Mesothelial cell of epicardium (in vitro differentiated cells): Measurements from ENCODE around the gene THADA. TPM values are rescaled to one million over a fixed set of nuclear protein-coding genes. Genes with fewer than 3 reads are reported as not detected.
A peak's percentile ranks its signal among the peaks of the same experiment; 100 is the strongest.

Source experiments
- DNase-seq, 2 experiments: peaks; one replicate each; pipeline ENCODE4 v3.0.0; 2021; ENCODE audit warnings: low spot score in 2 of 2; ENCODE audit not compliant: unreplicated experiment in 2 of 2
- H3K27ac Mint-ChIP-seq: 2 replicates; pipeline ENCODE4 v1.8.0; 2021; ENCODE audit warnings: mixed read lengths
- H3K27me3 Mint-ChIP-seq: 2 replicates; pipeline ENCODE4 v1.8.0; 2021; ENCODE audit warnings: low read depth, mixed read lengths
- H3K36me3 Mint-ChIP-seq: 2 replicates; pipeline ENCODE4 v1.8.0; 2021; ENCODE audit warnings: mixed read lengths
- H3K4me1 Mint-ChIP-seq: 2 replicates; pipeline ENCODE4 v1.8.0; 2021; ENCODE audit warnings: mixed read lengths
- H3K4me3 Mint-ChIP-seq: 2 replicates; pipeline ENCODE4 v1.8.0; 2021; ENCODE audit warnings: mild to moderate bottlenecking, moderate library complexity, mixed read lengths
- H3K9me3 Mint-ChIP-seq: 2 replicates; pipeline ENCODE4 v1.8.0; 2021; ENCODE audit warnings: mixed read lengths
- total RNA-seq: library from RNA; stranded (reverse); gene quantifications from 3 replicates; pipeline ENCODE4 v1.2.1, GENCODE V29; 2021
- TF ChIP-seq, protein P1 (sequence below): fragments of 200-600 bp; sonication (generic); IDR thresholded peaks from one replicate; pipeline ENCODE4 v1.5.0; 2021; ENCODE audit warnings: antibody characterized with exemption; ENCODE audit not compliant: unreplicated experiment

THADA gene
- total RNA-seq, 1 donor from 2014 or later: 33.6 TPM

DNA sequence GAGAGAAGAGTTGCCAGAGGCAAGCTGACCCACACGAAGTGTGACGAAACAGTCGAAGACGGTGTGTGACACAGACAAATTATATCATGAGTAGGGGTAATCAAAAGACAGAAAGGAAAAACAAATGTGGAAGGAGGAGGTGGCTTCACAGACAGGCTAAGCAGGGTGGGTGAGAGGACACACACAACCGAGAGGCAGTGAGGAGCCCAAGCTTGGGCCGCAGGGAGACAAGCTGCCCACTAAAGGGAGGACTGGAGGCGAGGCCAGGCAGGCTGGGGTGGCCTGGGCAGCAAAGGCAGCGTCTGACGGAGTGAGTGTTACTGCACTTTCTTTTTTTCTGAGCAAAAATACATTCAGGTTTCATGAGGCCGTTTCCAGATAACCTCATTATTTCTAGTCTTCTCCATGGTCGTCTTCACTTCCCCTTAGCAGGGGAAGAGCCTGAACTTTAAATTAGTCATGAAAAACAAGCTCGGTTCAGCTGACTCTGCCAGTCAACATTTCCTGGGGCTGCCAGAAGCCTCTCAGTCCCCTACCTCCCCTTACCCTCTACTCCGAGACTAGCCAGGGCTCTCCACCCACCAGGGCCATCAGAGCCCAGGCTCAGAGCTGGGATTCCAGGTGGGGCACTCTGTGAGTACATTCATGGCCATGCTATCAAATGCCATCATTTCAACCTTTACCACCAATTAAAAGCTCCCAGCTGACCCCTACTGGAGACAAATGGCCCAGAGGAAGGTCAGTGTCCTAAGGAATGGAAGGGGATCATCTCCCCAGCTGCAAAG lies 355.7 kb downstream of the THADA start:
- TF ChIP-seq, protein P1, sequence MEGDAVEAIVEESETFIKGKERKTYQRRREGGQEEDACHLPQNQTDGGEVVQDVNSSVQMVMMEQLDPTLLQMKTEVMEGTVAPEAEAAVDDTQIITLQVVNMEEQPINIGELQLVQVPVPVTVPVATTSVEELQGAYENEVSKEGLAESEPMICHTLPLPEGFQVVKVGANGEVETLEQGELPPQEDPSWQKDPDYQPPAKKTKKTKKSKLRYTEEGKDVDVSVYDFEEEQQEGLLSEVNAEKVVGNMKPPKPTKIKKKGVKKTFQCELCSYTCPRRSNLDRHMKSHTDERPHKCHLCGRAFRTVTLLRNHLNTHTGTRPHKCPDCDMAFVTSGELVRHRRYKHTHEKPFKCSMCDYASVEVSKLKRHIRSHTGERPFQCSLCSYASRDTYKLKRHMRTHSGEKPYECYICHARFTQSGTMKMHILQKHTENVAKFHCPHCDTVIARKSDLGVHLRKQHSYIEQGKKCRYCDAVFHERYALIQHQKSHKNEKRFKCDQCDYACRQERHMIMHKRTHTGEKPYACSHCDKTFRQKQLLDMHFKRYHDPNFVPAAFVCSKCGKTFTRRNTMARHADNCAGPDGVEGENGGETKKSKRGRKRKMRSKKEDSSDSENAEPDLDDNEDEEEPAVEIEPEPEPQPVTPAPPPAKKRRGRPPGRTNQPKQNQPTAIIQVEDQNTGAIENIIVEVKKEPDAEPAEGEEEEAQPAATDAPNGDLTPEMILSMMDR: no peak
- H3K36me3 Mint-ChIP-seq: peaks cover 7% of the 10 kb centered on the region
- DNase-seq: no peak
- H3K4me3 Mint-ChIP-seq: no peak overlapping the region
- peaks cover 22% of the 10 kb centered on the region for H3K4me1 Mint-ChIP-seq
- peak overlapping the region; percentile 38 for H3K27ac Mint-ChIP-seq
- no peaks in the 10 kb centered on the region for H3K27me3 Mint-ChIP-seq
- no peaks in the 10 kb centered on the region for H3K9me3 Mint-ChIP-seq

DNA sequence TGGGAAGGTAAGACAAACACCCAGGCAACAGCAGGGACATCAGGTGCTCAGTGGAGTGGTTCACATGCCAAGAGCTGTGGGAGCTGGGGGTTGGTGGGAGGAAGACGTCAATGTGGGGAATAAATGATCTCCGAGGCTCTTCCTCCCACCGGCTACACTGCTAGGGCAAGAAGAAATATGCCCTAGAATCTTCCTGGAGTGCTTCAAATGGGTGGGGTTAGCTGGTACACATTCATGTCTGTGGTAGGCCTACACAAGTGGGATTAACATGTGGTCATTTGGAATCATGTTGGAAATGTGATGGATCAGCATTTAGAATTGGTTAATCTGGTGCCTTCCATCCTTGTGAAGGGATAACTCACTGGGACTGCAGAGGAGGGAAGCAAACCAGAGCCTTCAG lies 357.0 kb downstream of the THADA start:
- Mint-ChIP-seq H3K4me3 (no peak overlapping the region), H3K36me3 (peaks cover 4% of the 10 kb centered on the region), H3K9me3 (no peaks in the 10 kb centered on the region), H3K27ac (peak overlapping the region; percentile 83), H3K27me3 (no peaks in the 10 kb centered on the region), H3K4me1 (peaks cover 22% of the 10 kb centered on the region)
- no peak for DNase-seq
- TF ChIP-seq, protein P1: no peak

DNA sequence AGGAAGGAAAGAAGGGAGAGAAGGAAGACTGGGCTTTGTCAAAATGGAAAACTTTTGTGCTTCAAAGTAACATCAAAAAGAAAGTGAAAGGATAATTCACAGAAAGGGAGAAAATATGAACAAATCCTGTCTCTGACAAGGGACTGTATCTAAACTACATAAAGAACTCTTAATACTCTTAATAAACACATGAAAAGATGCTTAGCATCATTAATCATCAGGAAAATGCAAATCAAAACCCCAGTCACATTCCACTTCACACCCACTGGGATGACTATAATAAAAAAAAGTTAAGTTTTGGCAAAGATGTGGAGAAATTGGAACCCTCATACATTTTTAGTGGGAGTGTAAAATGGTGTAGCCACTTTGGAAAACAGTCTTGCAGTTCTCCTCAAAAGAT lies 357.7 kb downstream of the THADA start:
- H3K27ac Mint-ChIP-seq: peak overlapping the region; percentile 83
- H3K9me3 Mint-ChIP-seq: no peaks in the 10 kb centered on the region
- H3K36me3 Mint-ChIP-seq: peaks cover 4% of the 10 kb centered on the region
- H3K4me3 Mint-ChIP-seq: no peak overlapping the region
- no peaks in the 10 kb centered on the region for H3K27me3 Mint-ChIP-seq
- TF ChIP-seq, protein P1: no peak
- H3K4me1 Mint-ChIP-seq: peaks cover 22% of the 10 kb centered on the region
- DNase-seq: no peak

DNA sequence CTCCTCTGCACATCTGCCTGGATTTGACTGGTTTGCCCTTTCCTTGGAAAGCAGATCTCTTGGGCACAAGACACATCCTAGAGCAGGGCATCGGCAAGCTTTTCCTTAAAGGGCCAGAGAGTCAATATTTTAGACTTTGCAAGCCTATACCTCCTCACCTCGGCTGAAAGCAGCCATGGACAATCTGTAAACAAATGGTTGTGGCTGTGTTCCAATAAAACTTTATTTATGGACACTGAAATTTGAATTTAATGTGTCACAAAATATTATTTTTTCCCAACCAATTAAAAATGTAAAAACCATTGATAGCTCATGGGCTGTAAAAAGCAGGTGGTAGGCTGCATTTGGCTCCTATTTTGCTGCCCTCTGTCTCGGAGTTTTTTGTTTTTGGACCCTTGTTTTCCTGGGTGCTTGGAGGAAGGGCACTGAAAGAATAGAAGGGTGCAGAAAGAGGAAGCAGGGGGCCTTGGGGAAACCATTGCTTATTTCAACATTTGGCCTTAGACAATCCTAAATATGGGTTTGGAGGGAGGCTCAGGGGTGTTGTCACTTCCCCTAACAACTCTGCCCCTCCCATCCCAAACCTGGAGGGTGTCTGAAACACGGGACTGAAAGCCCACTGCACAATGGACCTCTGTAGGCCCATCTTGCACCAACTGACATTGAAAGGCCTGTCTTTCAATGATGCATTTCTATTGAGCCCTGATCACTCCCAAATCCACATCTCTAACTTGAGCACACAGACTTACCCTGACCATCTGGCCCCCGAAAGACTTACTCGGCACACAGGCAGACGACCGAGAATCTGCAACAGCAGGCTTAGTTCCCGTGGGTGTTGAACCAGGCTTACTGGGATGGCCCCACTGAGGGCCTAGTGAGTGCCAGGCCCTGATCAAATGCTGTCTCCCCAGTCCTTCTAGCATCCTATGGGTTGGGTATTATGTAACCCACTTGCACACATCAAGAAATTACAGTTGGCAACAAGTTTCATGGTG lies 362.3 kb downstream of the THADA start:
- Mint-ChIP-seq H3K9me3 (no peaks in the 10 kb centered on the region), H3K4me1 (peaks cover 31% of the 10 kb centered on the region), H3K4me3 (no peak overlapping the region), H3K36me3 (peaks cover 12% of the 10 kb centered on the region), H3K27me3 (no peaks in the 10 kb centered on the region), H3K27ac (no peak overlapping the region)
- no peak for DNase-seq
- TF ChIP-seq, protein P1: no peak

DNA sequence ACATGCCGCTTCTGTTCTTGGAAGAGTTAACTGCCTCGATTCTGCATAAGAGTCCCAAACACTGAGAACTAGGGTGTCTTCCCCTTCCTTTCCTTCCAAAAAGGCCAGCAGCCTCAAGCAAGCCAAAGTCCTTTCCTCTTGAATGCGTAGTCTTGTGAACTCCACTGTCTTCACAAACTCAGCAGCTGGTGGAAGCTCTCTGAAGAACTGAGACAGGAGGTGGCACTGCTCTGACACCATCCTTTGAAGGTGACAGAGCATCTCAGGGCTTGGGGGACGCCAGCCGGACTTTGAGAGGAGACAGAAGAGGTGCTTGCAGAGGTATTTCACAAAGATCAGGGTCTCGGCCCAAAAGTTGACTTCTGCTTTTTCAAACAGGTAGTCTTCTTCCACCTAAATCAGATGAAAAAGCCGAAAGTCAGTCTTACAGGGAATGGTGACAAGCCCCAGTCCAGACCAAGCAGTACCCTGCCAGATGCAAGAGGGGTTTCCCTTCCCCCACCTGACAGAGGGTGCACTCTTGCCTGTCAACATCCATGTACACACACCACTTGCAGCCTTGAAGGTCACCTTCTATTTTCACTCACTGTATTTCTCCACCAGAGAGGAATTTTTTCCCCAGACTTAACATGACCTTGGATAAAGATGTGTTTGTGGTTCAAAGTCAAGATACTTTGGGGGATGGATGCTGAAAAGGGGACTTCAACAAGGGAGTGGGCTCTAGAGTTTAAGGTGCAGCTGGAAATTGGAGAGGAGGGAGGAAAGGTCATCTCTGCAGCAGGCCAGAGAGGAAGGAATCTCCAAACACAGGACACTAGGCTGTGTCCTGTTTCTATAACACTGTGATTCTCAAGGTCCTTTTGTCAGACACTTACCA lies 364.6 kb downstream of the THADA start:
- H3K27ac Mint-ChIP-seq: peak overlapping the region; percentile 67
- no peaks in the 10 kb centered on the region for H3K9me3 Mint-ChIP-seq
- no peak overlapping the region for H3K4me3 Mint-ChIP-seq
- peaks cover 32% of the 10 kb centered on the region for H3K4me1 Mint-ChIP-seq
- DNase-seq: no peak
- TF ChIP-seq, protein P1: no peak
- peaks cover 11% of the 10 kb centered on the region for H3K36me3 Mint-ChIP-seq
- H3K27me3 Mint-ChIP-seq: no peaks in the 10 kb centered on the region
